ENCODE data around the gene RBMS1. TPM values are rescaled to one million over a fixed set of nuclear protein-coding genes. Genes with fewer than 3 reads are reported as not detected.

The RBMS1 gene
- total RNA-seq, 4 donors from 2014 or later: 13.0 to 24.5 (median 14.1) TPM

DNA sequence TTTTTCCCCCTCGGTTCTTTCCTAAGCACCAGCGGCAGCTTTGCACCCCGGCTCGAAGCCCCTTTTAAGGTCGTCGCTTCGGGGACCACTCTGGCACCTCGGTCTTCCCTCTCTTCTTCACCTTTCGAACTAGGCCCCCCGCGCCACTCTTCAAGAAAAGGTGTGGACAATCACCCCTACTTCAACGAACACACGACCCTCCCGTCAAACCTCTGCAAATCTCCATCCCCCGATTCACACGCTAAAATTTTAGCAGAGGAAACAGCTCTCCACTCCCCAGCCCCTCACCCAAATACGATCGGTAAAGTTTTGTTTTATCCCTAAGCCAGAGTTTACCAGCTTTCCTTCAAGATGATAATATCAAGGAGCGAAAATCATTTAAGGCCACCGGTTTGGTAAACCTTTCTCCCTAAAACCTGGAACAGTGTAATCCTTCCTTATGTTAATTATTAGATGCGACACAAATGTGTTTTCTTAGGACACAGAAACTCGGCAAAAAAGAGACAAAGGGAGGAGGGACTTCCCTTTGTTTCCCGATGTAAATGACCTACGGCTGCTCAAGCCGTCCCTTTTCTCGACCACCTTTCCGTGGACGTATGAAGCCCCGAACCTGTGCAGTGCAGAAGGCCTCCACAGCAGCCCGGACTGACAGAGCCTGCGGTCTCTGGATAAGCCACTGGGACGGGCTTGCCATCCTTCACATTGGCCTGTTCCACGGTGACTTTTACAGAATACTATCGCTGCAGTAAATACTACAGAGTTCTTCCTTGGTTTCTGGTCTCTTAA is 85.2 kb downstream of the RBMS1 start:
- Histone ChIP-seq H3K4me1 (peaks cover 48 to 62% of the 10 kb centered on the region in 2 donors), H3K9me3 (no peaks in the 10 kb centered on the region), H3K36me3 (no peaks in the 10 kb centered on the region), H3K27me3 (no peaks in the 10 kb centered on the region), H3K27ac (peak overlapping the region; percentile 68 to 77 (median 74)), H3K4me3 (peak overlapping the region; percentile 49 to 73 (median 58))
- in situ Hi-C loops (cut with MboI; ENCODE audit: low sequenced_read_pairs in 4 of 4) (no loop called here), intact Hi-C loops (cut with DNase I; ENCODE audit: low total_unique reads) (loop anchor here (2.0 to 5.0 kb wide), 4 partner anchors 18 to 91 kb away; partner anchors contain the start of gene RBMS1)
- DNase-seq (no peak), ATAC-seq (no peak)
- TF ChIP-seq, protein P1, sequence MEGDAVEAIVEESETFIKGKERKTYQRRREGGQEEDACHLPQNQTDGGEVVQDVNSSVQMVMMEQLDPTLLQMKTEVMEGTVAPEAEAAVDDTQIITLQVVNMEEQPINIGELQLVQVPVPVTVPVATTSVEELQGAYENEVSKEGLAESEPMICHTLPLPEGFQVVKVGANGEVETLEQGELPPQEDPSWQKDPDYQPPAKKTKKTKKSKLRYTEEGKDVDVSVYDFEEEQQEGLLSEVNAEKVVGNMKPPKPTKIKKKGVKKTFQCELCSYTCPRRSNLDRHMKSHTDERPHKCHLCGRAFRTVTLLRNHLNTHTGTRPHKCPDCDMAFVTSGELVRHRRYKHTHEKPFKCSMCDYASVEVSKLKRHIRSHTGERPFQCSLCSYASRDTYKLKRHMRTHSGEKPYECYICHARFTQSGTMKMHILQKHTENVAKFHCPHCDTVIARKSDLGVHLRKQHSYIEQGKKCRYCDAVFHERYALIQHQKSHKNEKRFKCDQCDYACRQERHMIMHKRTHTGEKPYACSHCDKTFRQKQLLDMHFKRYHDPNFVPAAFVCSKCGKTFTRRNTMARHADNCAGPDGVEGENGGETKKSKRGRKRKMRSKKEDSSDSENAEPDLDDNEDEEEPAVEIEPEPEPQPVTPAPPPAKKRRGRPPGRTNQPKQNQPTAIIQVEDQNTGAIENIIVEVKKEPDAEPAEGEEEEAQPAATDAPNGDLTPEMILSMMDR (IDR thresholded peaks at IDR 0.05 in 4 of 5, conservative IDR thresholded peaks at IDR 0.05 in 1 of 5): peak in 1 of 5 experiments; percentile 10
- TF ChIP-seq POLR2A (IDR thresholded peaks at IDR 0.05): no peak

DNA sequence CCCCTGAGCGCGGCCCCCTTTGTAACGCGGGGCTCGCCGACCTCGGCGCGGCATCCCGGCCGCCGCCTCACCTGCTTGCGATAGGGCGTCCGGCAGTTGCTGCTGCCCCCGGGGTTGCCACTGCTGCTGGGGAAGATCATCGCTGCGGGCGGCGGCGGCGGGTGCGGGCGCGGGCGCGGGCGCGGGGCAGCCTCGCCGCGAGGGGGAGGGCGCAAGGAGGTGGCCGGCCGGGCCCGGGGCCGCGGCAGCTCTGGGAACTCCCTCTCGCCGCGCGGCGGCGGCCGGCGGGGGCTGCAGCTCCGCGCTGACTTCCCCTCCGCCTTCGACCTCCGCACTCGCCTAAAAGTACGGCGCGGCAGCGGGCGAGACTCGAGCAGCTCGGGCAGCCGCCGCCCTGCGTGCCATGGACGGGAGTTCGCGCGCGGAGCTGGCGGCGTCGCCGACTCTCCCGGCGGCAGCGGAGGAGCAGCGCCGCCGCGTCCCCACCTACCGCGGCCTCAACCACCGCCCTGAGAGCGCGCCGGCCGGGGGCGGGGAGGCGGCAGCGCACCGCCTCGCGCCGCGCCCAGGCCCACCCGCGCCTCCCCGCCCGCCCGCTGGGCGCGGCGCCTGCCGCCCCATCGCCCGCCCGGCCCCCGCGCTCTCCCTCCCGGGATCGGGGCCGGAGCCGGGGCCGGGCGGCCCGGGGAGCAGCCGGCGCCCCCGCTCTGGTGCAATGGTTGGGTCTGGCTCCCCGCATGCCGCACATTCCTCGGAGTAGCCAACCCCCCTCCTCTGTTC is 86.0 kb downstream of the RBMS1 start:
- intact Hi-C loops (cut with DNase I; ENCODE audit: low total_unique reads): loop anchor here (2.0 to 5.0 kb wide), 5 partner anchors 19 to 90 kb away; partner anchors contain the start of gene RBMS1

DNA sequence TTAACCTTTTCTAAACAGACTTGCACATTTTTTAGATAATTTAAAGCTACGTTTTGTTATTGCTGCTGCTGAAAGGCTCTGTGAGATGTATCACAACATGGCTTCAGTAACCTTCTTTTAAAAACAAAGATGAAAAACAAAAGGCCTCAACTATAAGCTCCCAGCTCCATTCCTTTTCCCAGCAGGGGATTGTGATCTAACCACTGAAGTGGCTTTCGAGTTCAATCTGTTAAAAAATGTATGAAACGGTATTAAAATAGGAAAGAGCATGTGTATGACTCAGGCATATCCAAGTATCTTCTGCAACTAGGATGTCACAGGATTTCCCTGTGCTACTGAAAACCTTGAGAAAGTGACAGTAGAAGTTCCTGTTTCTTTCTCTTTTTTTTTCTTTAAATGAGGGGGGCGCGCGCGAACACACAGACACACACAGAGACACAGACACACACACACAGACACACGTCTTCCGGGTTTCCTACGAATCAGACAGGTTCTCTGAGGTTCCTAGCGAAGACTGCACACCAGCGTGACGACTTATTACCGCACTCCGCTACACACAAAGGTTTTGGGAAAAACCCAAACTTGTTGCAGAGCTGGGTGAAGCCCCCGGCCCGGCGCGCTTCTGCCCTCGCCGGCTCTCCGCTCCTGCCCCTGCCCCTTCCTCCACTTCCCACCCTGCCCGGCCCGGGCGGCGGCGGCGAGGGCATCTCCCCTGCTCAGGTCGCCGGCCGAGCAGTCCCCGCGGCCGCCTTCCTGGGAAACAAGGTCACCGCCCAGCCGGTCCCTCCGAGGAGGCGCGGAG is 86.8 kb downstream of the RBMS1 start:
- Histone ChIP-seq H3K4me3 (peak overlapping the region; percentile 73 to 95 (median 85)), H3K27me3 (no peaks in the 10 kb centered on the region), H3K9me3 (no peaks in the 10 kb centered on the region), H3K36me3 (no peaks in the 10 kb centered on the region), H3K4me1 (peaks cover 52 to 60% of the 10 kb centered on the region in 2 donors), H3K27ac (peak overlapping the region; percentile 77 to 88 (median 84))
- peak in 1 of 2 donors; percentile 36 for DNase-seq
- TF ChIP-seq, protein P1 (IDR thresholded peaks at IDR 0.05 in 4 of 5, conservative IDR thresholded peaks at IDR 0.05 in 1 of 5): no peak
- peak; percentile 18 to 31 for TF ChIP-seq POLR2A (IDR thresholded peaks at IDR 0.05)
- in situ Hi-C loops (cut with MboI; ENCODE audit: low sequenced_read_pairs in 4 of 4): no loop called here
- intact Hi-C loops (cut with DNase I; ENCODE audit: low total_unique reads): loop anchor here (2.0 to 5.0 kb wide), 4 partner anchors 18 to 89 kb away; partner anchors contain the start of gene RBMS1
- peak; percentile 47 to 50 for ATAC-seq

More for the DNA sequence above, 86.0 kb downstream of the RBMS1 start:
- peak; percentile 83 to 90 for ATAC-seq
- Histone ChIP-seq H3K36me3 (no peaks in the 10 kb centered on the region), H3K9me3 (no peaks in the 10 kb centered on the region), H3K4me3 (peak overlapping the region; percentile 73 to 95 (median 85)), H3K27ac (peak overlapping the region; percentile 77 to 88 (median 84)), H3K4me1 (peaks cover 52 to 67% of the 10 kb centered on the region in 2 donors), H3K27me3 (no peaks in the 10 kb centered on the region)
- in situ Hi-C loops (cut with MboI; ENCODE audit: low sequenced_read_pairs in 4 of 4): no loop called here
- peak in 1 of 2 donors; percentile 49 for DNase-seq
- TF ChIP-seq POLR2A (IDR thresholded peaks at IDR 0.05): peak; percentile 58 to 65
- TF ChIP-seq, protein P1 (IDR thresholded peaks at IDR 0.05 in 4 of 5, conservative IDR thresholded peaks at IDR 0.05 in 1 of 5): peak in 3 of 5 experiments; percentile 13 to 36 (median 22)
